BJ (cell line): Measurements from ENCODE around the gene AZI2. TPM values are rescaled to one million over a fixed set of nuclear protein-coding genes. Genes with fewer than 3 reads are reported as not detected.

Experiments used
- CTCF ChIA-PET: fragments of 350-600 bp; formaldehyde crosslinking; extraction: SDS; loops from one replicate; lab custom pipeline; 2021; ENCODE audit warnings: antibody characterized with exemption, inconsistent platforms; lab: Yijun Ruan, JAX
- POLR2A ChIA-PET: fragments of 300-600 bp; sonication (Branson Sonifier 250); formaldehyde crosslinking; extraction: SDS; loops from one replicate; lab custom pipeline; 2021; ENCODE audit warnings: antibody characterized with exemption; lab: Charles Lee
- DNase-seq: peaks from one replicate; pipeline ENCODE4 v3.0.0-alpha.2; 2011; ENCODE audit warnings: low read depth
- H3K27me3 ChIP-seq: 2 replicates; pipeline ENCODE4 v1.6.0; 2011; ENCODE audit warnings: low read length; ENCODE audit not compliant: control insufficient read depth, insufficient read depth
- H3K36me3 ChIP-seq: 2 replicates; pipeline ENCODE4 v1.5.1; 2011; ENCODE audit warnings: low read length; ENCODE audit not compliant: control insufficient read depth, insufficient read depth
- H3K4me3 ChIP-seq: 2 replicates; pipeline ENCODE4 v1.5.1; 2011; ENCODE audit warnings: low read depth, mild to moderate bottlenecking, control low read depth, low read length
- CTCF ChIP-seq: IDR thresholded peaks from 2 replicates; pipeline ENCODE4 v1.5.1; 2011; ENCODE audit warnings: low read depth, mild to moderate bottlenecking, control low read depth, inconsistent platforms, low read length, moderate library complexity; ENCODE audit not compliant: insufficient read depth
- polyA plus RNA-seq: library from polyadenylated mRNA; depleted of rRNA; stranded (reverse); fragments of >200 nt; gene quantifications from 2 replicates; pipeline ENCODE4 v1.2.3, GENCODE V29; 2011

AZI2 gene
- polyA plus RNA-seq, 1 experiment = 62.9 TPM

- Histone ChIP-seq H3K36me3 (peaks cover 5% of the 10 kb centered on the region; the same call in 1 of the 2 replicates), H3K4me3 (no peak overlapping the region), H3K27me3 (no peaks in the 10 kb centered on the region)
- DNase-seq = no peak
- ChIA-PET CTCF (interaction anchor here (2.2 kb wide), 2 partner anchors 16 to 609 kb away, joined by 6 to 9 read pairs; no protein-coding TSS in a partner anchor), POLR2A (interaction anchor here (0.7 kb wide), 1 partner anchor 620 kb away, joined by 3 read pairs; no protein-coding TSS in a partner anchor)
- no peak for TF ChIP-seq CTCF
These were observed 27.6 kb downstream of the AZI2 start for GRCh38 chr3:28320981-28321380.

- Histone ChIP-seq H3K4me3 (no peak overlapping the region), H3K36me3 (0 out of 2 replicates have a peak, but pooled peaks cover 1% of the 10 kb centered on the region), H3K27me3 (no peaks in the 10 kb centered on the region)
- no peak for DNase-seq
- CTCF ChIA-PET = interaction anchor here (0.7 to 0.8 kb wide), 2 partner anchors 11 to 605 kb away, joined by 3 read pairs; no protein-coding TSS in a partner anchor
- peak; percentile 68 for TF ChIP-seq CTCF
- POLR2A ChIA-PET = interaction anchor here (0.6 kb wide), 1 partner anchor 21 kb away, joined by 3 read pairs; no protein-coding TSS in a partner anchor
These were observed 31.1 kb downstream of the AZI2 start for GRCh38 chr3:28317438-28318022.

GRCh38 chr3:28316226-28316625 lies 32.4 kb downstream of the AZI2 start:
- CTCF ChIA-PET = no interaction called here
- H3K27me3 ChIP-seq = no peaks in the 10 kb centered on the region
- POLR2A ChIA-PET = no interaction called here
- DNase-seq = no peak
- no peak overlapping the region for H3K4me3 ChIP-seq
- no peak for TF ChIP-seq CTCF
- 0 out of 2 replicates have a peak, but pooled peaks cover 1% of the 10 kb centered on the region for H3K36me3 ChIP-seq

- no peak for DNase-seq
- Histone ChIP-seq H3K27me3 (no peaks in the 10 kb centered on the region), H3K4me3 (no peak overlapping the region), H3K36me3 (0 out of 2 replicates have a peak, but pooled peaks cover 1% of the 10 kb centered on the region)
- ChIA-PET POLR2A (no interaction called here), CTCF (no interaction called here)
- no peak for TF ChIP-seq CTCF
These were observed 32.9 kb downstream of the AZI2 start for GRCh38 chr3:28315711-28316110.

- DNase-seq = no peak
- Histone ChIP-seq H3K36me3 (no peaks in the 10 kb centered on the region), H3K4me3 (no peak overlapping the region), H3K27me3 (no peaks in the 10 kb centered on the region)
- CTCF ChIA-PET = interaction anchor here (0.8 kb wide), 1 partner anchor 18 kb away, joined by 3 read pairs; no protein-coding TSS in a partner anchor
- no peak for TF ChIP-seq CTCF
- POLR2A ChIA-PET = no interaction called here
These were observed 40.4 kb downstream of the AZI2 start for GRCh38 chr3:28308196-28308595.
